GM13976 (cell line): ENCODE measurements around the gene GPR162.
"Not testable (repeated sequence)": the region's sequence is repeated elsewhere in the genome, so short reads cannot be mapped to it uniquely, and the experiment has no call there.

Experiments
- DNase-seq: peaks from one replicate; pipeline ENCODE4 v3.0.0; 2012; ENCODE audit warnings: low spot score
- CTCF ChIP-seq: IDR thresholded peaks from 2 replicates; pipeline ENCODE4 v1.5.1; 2012; ENCODE audit warnings: borderline replicate concordance, mild to moderate bottlenecking; ENCODE audit not compliant: insufficient read depth; ENCODE audit errors: extremely low read depth, missing control alignments, control extremely low read depth
- in situ Hi-C: fragments of 300-500 bp; cut with MboI; formaldehyde crosslinking; loops from one replicate; pipeline ENCODE4 v1.12.0; 2022; ENCODE audit warnings: low sequenced_read_pairs, mixed read lengths, inconsistent platforms; ENCODE audit not compliant: unreplicated experiment

The GPR162 gene

GRCh38 chr12:6873094-6874014 is 51.7 kb downstream of the GPR162 start, which contains the start of gene SPSB2:
SPSB2 (minus strand) TSS chr12:6873303; CDS start chr12:6872901, 402 bp downstream.
- DNase-seq: peak; percentile 99
- in situ Hi-C loops: no loop called here
- no peak for TF ChIP-seq CTCF

- DNase-seq, in situ Hi-C loops: not testable (repeated sequence)
These were observed 52.4 kb downstream of the GPR162 start for GRCh38 chr12:6874015-6874368.
